ENCODE measurements around the gene AADACL4.

AADACL4 gene

GRCh38 chr1:12604114-12604874, 39.6 kb upstream of the AADACL4 start:
- peak; percentile 22 to 41 for DNase-seq
- TF ChIP-seq GATA1 (IDR thresholded peaks at IDR 0.05; ENCODE audit: low read depth, low read length) (no peak), POLR2A (IDR thresholded peaks at IDR 0.05; ENCODE audit: low read length) (no peak)

GRCh38 chr1:12604986-12605385, 38.9 kb upstream of the AADACL4 start:
- TF ChIP-seq POLR2A (IDR thresholded peaks at IDR 0.05; ENCODE audit: low read length) (no peak), GATA1 (IDR thresholded peaks at IDR 0.05; ENCODE audit: low read depth, low read length) (no peak)
- DNase-seq: no peak

GRCh38 chr1:12607263-12607662, 36.6 kb upstream of the AADACL4 start:
- DNase-seq: no peak
- TF ChIP-seq POLR2A (IDR thresholded peaks at IDR 0.05; ENCODE audit: low read length) (no peak), GATA1 (IDR thresholded peaks at IDR 0.05; ENCODE audit: low read depth, low read length) (no peak)

- no peak for DNase-seq
- no peak for TF ChIP-seq POLR2A (IDR thresholded peaks at IDR 0.05; ENCODE audit: low read length)
- no peak for TF ChIP-seq GATA1 (IDR thresholded peaks at IDR 0.05; ENCODE audit: low read depth, low read length)
Measured at GRCh38 chr1:12608311-12608957, 35.5 kb upstream of the AADACL4 start.

- DNase-seq: no peak
- TF ChIP-seq POLR2A (IDR thresholded peaks at IDR 0.05; ENCODE audit: low read length) (no peak), GATA1 (IDR thresholded peaks at IDR 0.05; ENCODE audit: low read depth, low read length) (no peak)
Measured at GRCh38 chr1:12609469-12610003, 34.3 kb upstream of the AADACL4 start.

GRCh38 chr1:12610305-12610935, 33.5 kb upstream of the AADACL4 start:
- TF ChIP-seq GATA1 (IDR thresholded peaks at IDR 0.05; ENCODE audit: low read depth, low read length) (no peak), POLR2A (IDR thresholded peaks at IDR 0.05; ENCODE audit: low read length) (no peak)
- DNase-seq: no peak

GRCh38 chr1:12610941-12611340, 32.9 kb upstream of the AADACL4 start:
- DNase-seq: no peak
- TF ChIP-seq POLR2A (IDR thresholded peaks at IDR 0.05; ENCODE audit: low read length) (no peak), GATA1 (IDR thresholded peaks at IDR 0.05; ENCODE audit: low read depth, low read length) (no peak)

- TF ChIP-seq POLR2A (IDR thresholded peaks at IDR 0.05; ENCODE audit: low read length): no peak
- TF ChIP-seq GATA1 (IDR thresholded peaks at IDR 0.05; ENCODE audit: low read depth, low read length): no peak
- no peak for DNase-seq
Measured at GRCh38 chr1:12613180-12613579, 30.7 kb upstream of the AADACL4 start.

GRCh38 chr1:12614402-12615158, 29.3 kb upstream of the AADACL4 start:
- DNase-seq: no peak
- TF ChIP-seq POLR2A (IDR thresholded peaks at IDR 0.05; ENCODE audit: low read length): no peak
- TF ChIP-seq GATA1 (IDR thresholded peaks at IDR 0.05; ENCODE audit: low read depth, low read length): no peak

- TF ChIP-seq POLR2A (IDR thresholded peaks at IDR 0.05; ENCODE audit: low read length): no peak
- no peak for TF ChIP-seq GATA1 (IDR thresholded peaks at IDR 0.05; ENCODE audit: low read depth, low read length)
- no peak for DNase-seq
Measured at GRCh38 chr1:12615159-12615864, 28.6 kb upstream of the AADACL4 start.

GRCh38 chr1:12615865-12616708, 27.8 kb upstream of the AADACL4 start:
- DNase-seq: peak; percentile 23 to 26
- TF ChIP-seq POLR2A (IDR thresholded peaks at IDR 0.05; ENCODE audit: low read length) (no peak), GATA1 (IDR thresholded peaks at IDR 0.05; ENCODE audit: low read depth, low read length) (no peak)

- no peak for TF ChIP-seq POLR2A (IDR thresholded peaks at IDR 0.05; ENCODE audit: low read length)
- TF ChIP-seq GATA1 (IDR thresholded peaks at IDR 0.05; ENCODE audit: low read depth, low read length): no peak
- DNase-seq: peak; percentile 53 to 60
Measured at GRCh38 chr1:12616709-12617373, 27.0 kb upstream of the AADACL4 start.
